ENCODE data around the gene GSTK1. TPM values are rescaled to one million over a fixed set of nuclear protein-coding genes. Genes with fewer than 3 reads are reported as not detected.

The GSTK1 gene
- total RNA-seq, 4 donors from 2014 or later, result 96.2 to 166 (median 149) TPM

DNA sequence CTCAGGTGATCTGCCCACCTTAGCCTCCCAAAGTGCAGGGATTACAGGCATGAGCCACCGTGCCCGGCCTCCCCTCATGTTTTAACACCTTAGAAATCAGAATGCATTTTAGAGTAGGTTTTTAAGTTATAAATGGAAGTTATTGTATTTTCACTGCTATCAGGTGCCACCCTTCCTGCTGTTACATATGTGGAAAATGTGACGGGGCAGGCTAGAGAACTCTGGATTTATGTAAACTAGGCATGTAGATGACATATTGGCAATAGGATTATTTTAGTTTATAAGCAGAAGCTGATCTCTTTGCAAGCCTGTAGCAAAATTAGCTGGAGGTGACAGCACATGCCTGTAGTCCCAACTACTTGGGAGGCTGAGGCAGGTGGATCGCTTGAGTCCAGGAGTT, 27.1 kb downstream of the GSTK1 start:
- no peak overlapping the region for H3K27ac ChIP-seq
- DNase-seq, result no peak
- H3K4me3 ChIP-seq, result no peak overlapping the region
- WGBS, 2 donors, result 77 to 80% methylated on average over 2 to 3 of the region's 4 CpGs
- peaks cover 14 to 42% (median 27%) of the 10 kb centered on the region in 3 donors for H3K36me3 ChIP-seq
- no peaks in the 10 kb centered on the region for H3K27me3 ChIP-seq
- H3K9me3 ChIP-seq, result no peaks in the 10 kb centered on the region
- intact Hi-C loops (cut with DNase I), result no loop called here
- H3K4me1 ChIP-seq, result peaks cover 16 to 38% (median 17%) of the 10 kb centered on the region in 3 donors
- TF ChIP-seq, protein P1, sequence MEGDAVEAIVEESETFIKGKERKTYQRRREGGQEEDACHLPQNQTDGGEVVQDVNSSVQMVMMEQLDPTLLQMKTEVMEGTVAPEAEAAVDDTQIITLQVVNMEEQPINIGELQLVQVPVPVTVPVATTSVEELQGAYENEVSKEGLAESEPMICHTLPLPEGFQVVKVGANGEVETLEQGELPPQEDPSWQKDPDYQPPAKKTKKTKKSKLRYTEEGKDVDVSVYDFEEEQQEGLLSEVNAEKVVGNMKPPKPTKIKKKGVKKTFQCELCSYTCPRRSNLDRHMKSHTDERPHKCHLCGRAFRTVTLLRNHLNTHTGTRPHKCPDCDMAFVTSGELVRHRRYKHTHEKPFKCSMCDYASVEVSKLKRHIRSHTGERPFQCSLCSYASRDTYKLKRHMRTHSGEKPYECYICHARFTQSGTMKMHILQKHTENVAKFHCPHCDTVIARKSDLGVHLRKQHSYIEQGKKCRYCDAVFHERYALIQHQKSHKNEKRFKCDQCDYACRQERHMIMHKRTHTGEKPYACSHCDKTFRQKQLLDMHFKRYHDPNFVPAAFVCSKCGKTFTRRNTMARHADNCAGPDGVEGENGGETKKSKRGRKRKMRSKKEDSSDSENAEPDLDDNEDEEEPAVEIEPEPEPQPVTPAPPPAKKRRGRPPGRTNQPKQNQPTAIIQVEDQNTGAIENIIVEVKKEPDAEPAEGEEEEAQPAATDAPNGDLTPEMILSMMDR (IDR thresholded peaks at IDR 0.05), result no peak
- no peak for TF ChIP-seq POLR2A (IDR thresholded peaks at IDR 0.05)

DNA sequence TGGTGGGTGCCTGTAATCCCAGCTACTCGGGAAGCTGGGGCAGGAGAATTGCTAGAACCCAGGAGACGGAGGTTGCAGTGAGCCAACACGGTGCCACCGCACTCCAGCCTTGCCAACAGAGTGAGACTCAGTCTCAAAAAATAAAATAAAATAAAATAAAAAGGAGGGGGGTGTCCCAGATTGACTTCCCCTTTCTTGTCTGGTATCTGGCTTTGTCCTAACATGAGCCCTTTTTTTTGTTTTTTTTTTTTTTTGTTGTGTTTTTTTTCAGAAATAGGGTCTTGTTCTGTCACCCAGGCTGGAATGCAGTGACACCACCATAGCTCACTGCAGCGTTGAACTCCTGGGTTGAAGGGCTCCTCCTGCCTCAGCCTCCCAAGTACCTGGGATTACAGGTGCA, 29.6 kb downstream of the GSTK1 start:
- no peaks in the 10 kb centered on the region for H3K9me3 ChIP-seq
- no peak for TF ChIP-seq POLR2A (IDR thresholded peaks at IDR 0.05)
- TF ChIP-seq, protein P1 (IDR thresholded peaks at IDR 0.05), result no peak
- 92 to 97% methylated on average over 5 of the region's 5 CpGs for WGBS, 2 donors
- H3K4me3 ChIP-seq, result no peak overlapping the region
- intact Hi-C loops (cut with DNase I), result no loop called here
- peaks cover 14 to 68% (median 31%) of the 10 kb centered on the region in 3 donors for H3K36me3 ChIP-seq
- H3K4me1 ChIP-seq, result peaks cover 7 to 46% (median 20%) of the 10 kb centered on the region in 3 donors
- no peak for DNase-seq
- H3K27me3 ChIP-seq, result no peaks in the 10 kb centered on the region
- H3K27ac ChIP-seq, result no peak overlapping the region

DNA sequence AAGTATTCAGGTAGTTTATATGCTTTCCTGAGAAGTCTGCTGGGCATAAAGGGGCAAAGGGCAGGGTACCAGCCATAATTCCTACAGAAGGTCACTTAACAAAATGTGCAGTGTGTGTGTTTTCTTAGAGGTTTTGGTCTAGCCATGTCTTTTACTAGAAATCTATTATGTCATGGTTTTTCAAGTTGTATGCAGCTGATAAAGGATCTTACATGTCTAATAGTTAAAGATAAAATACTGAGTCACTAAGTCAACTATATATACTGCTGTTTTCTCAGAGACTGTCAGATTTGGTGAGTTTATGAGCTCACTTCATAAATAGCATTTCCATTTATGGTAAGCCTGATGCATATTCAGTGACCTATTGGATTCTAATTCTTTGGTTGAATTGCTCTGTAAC, 32.6 kb downstream of the GSTK1 start:
- intact Hi-C loops (cut with DNase I), result no loop called here
- Histone ChIP-seq H3K27ac (no peak overlapping the region), H3K27me3 (no peaks in the 10 kb centered on the region), H3K4me1 (peaks cover 0 to 32% (median 2%) of the 10 kb centered on the region in 3 donors), H3K36me3 (peaks cover 14 to 98% (median 46%) of the 10 kb centered on the region in 3 donors), H3K9me3 (no peaks in the 10 kb centered on the region), H3K4me3 (no peak overlapping the region)
- no peak for DNase-seq
- TF ChIP-seq, protein P1 (IDR thresholded peaks at IDR 0.05), result no peak
- no peak for TF ChIP-seq POLR2A (IDR thresholded peaks at IDR 0.05)

DNA sequence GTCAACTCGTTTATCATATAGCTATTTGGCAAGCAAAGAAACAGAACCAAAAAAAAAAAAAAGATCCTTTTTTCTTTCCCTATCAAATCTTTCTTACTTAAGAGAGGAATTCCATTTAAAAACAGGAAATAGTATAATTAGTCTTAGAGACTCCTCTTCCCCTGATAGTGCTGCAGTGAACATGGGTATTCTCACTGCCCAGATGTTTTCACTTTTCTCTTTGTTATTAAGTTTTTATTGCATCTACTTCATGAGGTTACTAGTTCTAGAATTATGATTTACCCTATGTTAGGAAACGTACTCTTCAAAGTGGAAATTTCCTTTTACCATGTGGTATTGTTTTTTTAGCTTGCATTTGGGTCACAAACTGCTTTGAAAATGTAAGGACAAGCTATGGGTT, 33.4 kb downstream of the GSTK1 start:
- intact Hi-C loops (cut with DNase I), result no loop called here
- Histone ChIP-seq H3K36me3 (peaks cover 14 to 100% (median 49%) of the 10 kb centered on the region in 3 donors), H3K27me3 (no peaks in the 10 kb centered on the region), H3K4me3 (no peak overlapping the region), H3K4me1 (peaks cover 0 to 25% (median 2%) of the 10 kb centered on the region in 3 donors), H3K9me3 (no peaks in the 10 kb centered on the region), H3K27ac (no peak overlapping the region)
- no peak for DNase-seq
- TF ChIP-seq POLR2A (IDR thresholded peaks at IDR 0.05), result no peak
- TF ChIP-seq, protein P1 (IDR thresholded peaks at IDR 0.05), result no peak
- WGBS, 2 donors, result 36 to 51% methylated on average over 2 of the region's 2 CpGs

DNA sequence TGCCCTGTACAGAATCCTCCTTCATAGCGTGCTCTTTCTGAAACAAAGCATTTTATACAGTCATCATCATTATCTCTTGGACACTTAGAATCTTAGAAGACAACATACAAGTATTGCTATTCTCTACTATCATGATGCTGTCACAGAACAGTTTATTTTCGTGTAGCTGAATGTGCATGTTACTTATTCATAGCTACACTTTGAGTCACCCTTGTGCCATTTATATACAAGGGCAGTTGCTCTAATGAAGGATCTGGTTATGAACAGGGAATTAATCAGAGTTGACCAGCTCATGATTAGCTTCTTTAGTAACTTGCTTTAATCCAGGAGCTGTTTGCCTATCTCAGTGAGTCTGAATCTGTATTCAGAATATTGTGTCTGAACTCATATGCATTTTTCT, 36.1 kb downstream of the GSTK1 start:
- Histone ChIP-seq H3K27ac (no peak overlapping the region), H3K36me3 (peaks cover 9 to 98% (median 38%) of the 10 kb centered on the region in 3 donors), H3K4me1 (peaks cover 0 to 25% (median 2%) of the 10 kb centered on the region in 3 donors), H3K9me3 (no peaks in the 10 kb centered on the region), H3K27me3 (no peaks in the 10 kb centered on the region), H3K4me3 (no peak overlapping the region)
- DNase-seq, result no peak
- TF ChIP-seq, protein P1 (IDR thresholded peaks at IDR 0.05), result no peak
- no peak for TF ChIP-seq POLR2A (IDR thresholded peaks at IDR 0.05)
- intact Hi-C loops (cut with DNase I), result no loop called here
- WGBS, 2 donors, result 77 to 86% methylated on average over 2 of the region's 2 CpGs
